HepG2 (cell line): ENCODE measurements around the gene TMEM117. TPM values are rescaled to one million over a fixed set of nuclear protein-coding genes. Genes with fewer than 3 reads are reported as not detected.

Experiments
- ATAC-seq: fragments of 200-7000 bp; cut with Tn5 transposase; 3 replicates; pipeline ENCODE4 v1.9.1; 2020; ENCODE audit warnings: mild to moderate bottlenecking, moderate library complexity
- BruUV-seq: library from RNA; stranded (reverse); fragments of 400-500 nt; replicated peaks from 2 replicates; lab custom pipeline; 2021; lab: Mats Ljungman, UMichigan
- CTCF ChIA-PET: fragments of 300-600 bp; formaldehyde crosslinking; extraction: SDS; loops from one replicate; lab custom pipeline; 2021; ENCODE audit warnings: low total read pairs, inconsistent platforms, low intra/inter-chr PET ratio; lab: Yijun Ruan, JAX
- POLR2A ChIA-PET: fragments of 350-600 bp; sonication (Branson Sonifier 250); formaldehyde crosslinking; loops from one replicate; lab custom pipeline; 2020; ENCODE audit warnings: antibody characterized with exemption, inconsistent platforms; lab: Yijun Ruan, JAX
- DNase-seq: peaks from one replicate; pipeline ENCODE4 v3.0.0-alpha.2; 2015; ENCODE audit warnings: low spot score
- FAIRE-seq: peaks from 3 replicates; lab custom pipeline; 2011; peaks lifted over from hg19 to GRCh38; lab: Jason Lieb, UNC
- H2AFZ ChIP-seq: one replicate; pipeline ENCODE4 v1.6.1; 2011; ENCODE audit warnings: low read length, inconsistent platforms
- H3K27ac ChIP-seq: fragments of 300-600 bp; 3 replicates; pipeline ENCODE4 v1.8.0; 2011; ENCODE audit warnings: mixed run types, mild to moderate bottlenecking, mixed read lengths, low read length, inconsistent platforms; ENCODE audit not compliant: insufficient read depth; ENCODE audit errors: extremely low read length
- H3K27me3 ChIP-seq, 2 experiments: fragments of 200-600 bp in 1 of 2; 2 replicates in 1 of 2; 3 replicates in 1 of 2; pipeline versions ENCODE4 v1.6.0 to v1.8.0; 2011; ENCODE audit warnings: low read length in 2 of 2, mild to moderate bottlenecking in 2 of 2, moderate library complexity in 2 of 2, inconsistent platforms in 1 of 2; ENCODE audit not compliant: insufficient read depth in 2 of 2, control insufficient read depth in 1 of 2
- H3K36me3 ChIP-seq, 2 experiments: fragments of 200-600 bp in 1 of 2; replicated peaks in 1 of 2; 2 replicates in 1 of 2; 3 replicates in 1 of 2; pipeline versions ENCODE4 v1.5.1 to v1.8.0; 2011; ENCODE audit warnings: low read length in 2 of 2, inconsistent platforms in 1 of 2; ENCODE audit not compliant: insufficient read depth in 2 of 2, control insufficient read depth in 1 of 2
- H3K4me1 ChIP-seq: 2 replicates; pipeline ENCODE4 v1.5.1; 2012; ENCODE audit warnings: low read length, inconsistent platforms; ENCODE audit not compliant: insufficient read depth
- H3K4me2 ChIP-seq: 2 replicates; pipeline ENCODE4 v1.6.0; 2011; ENCODE audit warnings: low read depth, low read length, inconsistent platforms
- H3K4me3 ChIP-seq, 3 experiments: fragments of 200-600 bp in 1 of 3; sonication (generic), shearing (Covaris generic) in 1 of 3; replicated peaks in 1 of 3; 2 replicates each; pipeline ENCODE4 v1.5.1; 2011 to 2016; ENCODE audit warnings: low read length in 3 of 3, inconsistent platforms in 2 of 3, low read depth in 2 of 3, mild to moderate bottlenecking in 2 of 3, control low read depth in 1 of 3, mixed read lengths in 1 of 3; ENCODE audit not compliant: insufficient read depth in 1 of 3
- H3K79me2 ChIP-seq: one replicate; pipeline ENCODE4 v1.6.1; 2011; ENCODE audit warnings: low read length, inconsistent platforms; ENCODE audit not compliant: insufficient read depth
- H3K9ac ChIP-seq: 2 replicates; pipeline ENCODE4 v1.6.0; 2011; ENCODE audit warnings: mild to moderate bottlenecking, low read depth, low read length, inconsistent platforms; ENCODE audit not compliant: insufficient read depth
- H3K9me3 ChIP-seq: 2 replicates; pipeline ENCODE4 v1.5.1; 2012; ENCODE audit warnings: mild to moderate bottlenecking, low read length
- H4K20me1 ChIP-seq: 2 replicates; pipeline ENCODE4 v1.6.0; 2011; ENCODE audit warnings: inconsistent platforms, mild to moderate bottlenecking, low read length, moderate library complexity; ENCODE audit not compliant: insufficient read depth
- ARID2 ChIP-seq: sonication (generic); formaldehyde crosslinking; IDR thresholded peaks from 2 replicates; pipeline ENCODE4 v1.8.1; 2022; ENCODE audit warnings: mild to moderate bottlenecking, missing genetic modification reagents, borderline replicate concordance
- BRF2 ChIP-seq: sonication (generic); formaldehyde crosslinking; IDR thresholded peaks from 2 replicates; pipeline ENCODE4 v1.8.1; 2022; ENCODE audit warnings: mild to moderate bottlenecking, missing genetic modification reagents
- JUND ChIP-seq: sonication (generic); formaldehyde crosslinking; IDR thresholded peaks from 2 replicates; pipeline ENCODE4 v1.8.0; 2022; ENCODE audit warnings: mild to moderate bottlenecking, missing genetic modification reagents
- KLF6 ChIP-seq: IDR thresholded peaks from 2 replicates; pipeline ENCODE4 v1.8.0; 2016; ENCODE audit warnings: missing biosample characterization, missing genetic modification reagents
- MYPOP ChIP-seq: sonication (generic); formaldehyde crosslinking; IDR thresholded peaks from 2 replicates; pipeline ENCODE4 v1.8.1; 2023; ENCODE audit warnings: mild to moderate bottlenecking, moderate library complexity, missing genetic modification reagents
- PRMT3 ChIP-seq: sonication (generic); formaldehyde crosslinking; IDR thresholded peaks from 2 replicates; pipeline ENCODE4 v1.8.1; 2022; ENCODE audit warnings: low read depth, mild to moderate bottlenecking, moderate library complexity, missing genetic modification reagents, borderline replicate concordance
- ZNF407 ChIP-seq: sonication (generic); formaldehyde crosslinking; IDR thresholded peaks from one replicate; pipeline ENCODE4 v1.5.1; 2020; ENCODE audit warnings: mild to moderate bottlenecking, missing genetic modification reagents; ENCODE audit errors: not compliant biosample characterization
- ZNF766 ChIP-seq: sonication (generic); formaldehyde crosslinking; IDR thresholded peaks from 2 replicates; pipeline ENCODE4 v1.5.0; 2020; ENCODE audit warnings: missing genetic modification reagents, borderline replicate concordance
- WGBS: methylation state at CpG from one replicate; pipeline ENCODE4 v1.1.6; 2017; ENCODE audit warnings: low lambda C conversion rate; 5-methylcytosine and 5-hydroxymethylcytosine counted together
- in situ Hi-C: cut with HindIII; loops from 2 replicates; pipeline ENCODE4 v1.10.0; 2017; ENCODE audit warnings: low pct_unique_long_range_greater_than_20kb; ENCODE audit not compliant: extremely low pct_ligation_motif_present
- intact Hi-C: fragments of 100-400 bp; cut with micrococcal nuclease; formaldehyde crosslinking; loops from one replicate; pipeline ENCODE4 v1.10.0; 2022; ENCODE audit not compliant: unreplicated experiment
- polyA plus RNA-seq, 8 experiments: library from polyadenylated mRNA; depleted of rRNA in 3 of 8; stranded (reverse) in 7 of 8; unstranded in 1 of 8; fragments of >200 nt; fragmentation: Illumina TruSeq in 4 of 8; extraction: Trizol in 4 of 8; gene quantifications; 2 replicates each; pipeline versions ENCODE4 v1.2.1 to v1.2.3, GENCODE V29; 2011 to 2016; ENCODE audit warnings: low read depth in 4 of 8, missing spikeins in 1 of 8, mixed read lengths in 1 of 8; ENCODE audit not compliant: insufficient read depth in 1 of 8
- total RNA-seq, 5 experiments: library from RNA; depleted of rRNA; stranded (reverse); fragments of >200 nt; fragmentation: Illumina TruSeq; extraction: Trizol; gene quantifications; 2 replicates each; pipeline ENCODE4 v1.2.3, GENCODE V29; 2016; ENCODE audit warnings: low read depth in 1 of 5
- TF ChIP-seq, protein P1 (sequence below): sonication (generic); formaldehyde crosslinking; conservative IDR thresholded peaks from 2 replicates; pipeline ENCODE4 v1.4.0; 2020; ENCODE audit warnings: missing genetic modification reagents
- TF ChIP-seq, protein P2 (sequence below): IDR thresholded peaks from 2 replicates; pipeline ENCODE4 v1.6.1; 2016; ENCODE audit warnings: missing compliant biosample characterization, missing genetic modification reagents, borderline replicate concordance

TMEM117 gene
- total and polyA plus RNA-seq, 2 of the 13 experiments (the other 11 are each of a cell fraction or from before 2014, with no cell fraction given): 2.8 to 8.5 TPM

DNA sequence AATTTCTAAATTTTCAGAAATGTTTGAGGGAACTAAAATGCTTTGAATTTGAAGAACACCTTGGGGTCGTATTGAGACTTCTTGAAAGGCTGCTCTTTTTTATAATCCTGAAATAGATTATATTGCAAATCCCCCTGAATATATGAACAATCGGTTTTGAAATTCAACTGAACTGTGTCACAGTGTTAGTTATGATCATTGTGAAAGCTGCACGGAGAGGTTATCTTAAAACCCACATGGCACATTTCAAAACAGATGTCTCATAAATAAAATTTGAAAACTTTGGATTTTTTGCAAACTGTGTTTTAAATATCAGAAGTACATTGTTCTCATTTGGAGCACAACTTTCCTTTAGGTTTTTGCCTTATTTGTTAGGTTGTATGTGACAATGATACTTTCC lies 218.4 kb downstream of the TMEM117 start:
- Histone ChIP-seq H3K4me2 (no peak overlapping the region), H3K4me1 (0 out of 2 replicates have a peak, but pooled peaks cover 7% of the 10 kb centered on the region), H3K9ac (no peak overlapping the region), H2AFZ (no peak overlapping the region), H3K9me3 (no peaks in the 10 kb centered on the region), H3K4me3 (no peak overlapping the region), H4K20me1 (no peaks in the 10 kb centered on the region), H3K27me3 (no peaks in the 10 kb centered on the region), H3K27ac (no peak overlapping the region), H3K79me2 (no peaks in the 10 kb centered on the region), H3K36me3 (no peaks in the 10 kb centered on the region)
- no peak for DNase-seq
- intact Hi-C loops (no loop called here), in situ Hi-C loops (no loop called here)
- 87% methylated on average over 3 of the region's 3 CpGs for WGBS
- ATAC-seq: no peak
- ChIA-PET POLR2A (no interaction called here), CTCF (no interaction called here)
- no TSS peak for BruUV-seq
- no peak for FAIRE-seq
- TF ChIP-seq, protein P1, sequence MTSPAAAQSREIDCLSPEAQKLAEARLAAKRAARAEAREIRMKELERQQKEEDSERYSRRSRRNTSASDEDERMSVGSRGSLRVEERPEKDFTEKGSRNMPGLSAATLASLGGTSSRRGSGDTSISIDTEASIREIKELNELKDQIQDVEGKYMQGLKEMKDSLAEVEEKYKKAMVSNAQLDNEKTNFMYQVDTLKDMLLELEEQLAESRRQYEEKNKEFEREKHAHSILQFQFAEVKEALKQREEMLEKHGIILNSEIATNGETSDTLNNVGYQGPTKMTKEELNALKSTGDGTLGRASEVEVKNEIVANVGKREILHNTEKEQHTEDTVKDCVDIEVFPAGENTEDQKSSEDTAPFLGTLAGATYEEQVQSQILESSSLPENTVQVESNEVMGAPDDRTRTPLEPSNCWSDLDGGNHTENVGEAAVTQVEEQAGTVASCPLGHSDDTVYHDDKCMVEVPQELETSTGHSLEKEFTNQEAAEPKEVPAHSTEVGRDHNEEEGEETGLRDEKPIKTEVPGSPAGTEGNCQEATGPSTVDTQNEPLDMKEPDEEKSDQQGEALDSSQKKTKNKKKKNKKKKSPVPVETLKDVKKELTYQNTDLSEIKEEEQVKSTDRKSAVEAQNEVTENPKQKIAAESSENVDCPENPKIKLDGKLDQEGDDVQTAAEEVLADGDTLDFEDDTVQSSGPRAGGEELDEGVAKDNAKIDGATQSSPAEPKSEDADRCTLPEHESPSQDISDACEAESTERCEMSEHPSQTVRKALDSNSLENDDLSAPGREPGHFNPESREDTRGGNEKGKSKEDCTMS (CRISPR knock-in tag): no peak
- TF ChIP-seq ARID2 (no peak), BRF2 (CRISPR knock-in tag) (no peak), JUND (CRISPR knock-in tag) (no peak), MYPOP (CRISPR knock-in tag) (no peak), KLF6 (CRISPR knock-in tag) (no peak), ZNF407 (no peak), PRMT3 (CRISPR knock-in tag) (no peak), ZNF766 (CRISPR knock-in tag) (no peak)
- TF ChIP-seq, protein P2, sequence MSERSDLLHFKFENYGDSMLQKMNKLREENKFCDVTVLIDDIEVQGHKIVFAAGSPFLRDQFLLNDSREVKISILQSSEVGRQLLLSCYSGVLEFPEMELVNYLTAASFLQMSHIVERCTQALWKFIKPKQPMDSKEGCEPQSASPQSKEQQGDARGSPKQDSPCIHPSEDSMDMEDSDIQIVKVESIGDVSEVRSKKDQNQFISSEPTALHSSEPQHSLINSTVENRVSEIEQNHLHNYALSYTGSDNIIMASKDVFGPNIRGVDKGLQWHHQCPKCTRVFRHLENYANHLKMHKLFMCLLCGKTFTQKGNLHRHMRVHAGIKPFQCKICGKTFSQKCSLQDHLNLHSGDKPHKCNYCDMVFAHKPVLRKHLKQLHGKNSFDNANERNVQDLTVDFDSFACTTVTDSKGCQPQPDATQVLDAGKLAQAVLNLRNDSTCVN (CRISPR knock-in tag): no peak
